Panc1 (cell line): ENCODE data around the gene USP5. TPM values are rescaled to one million over a fixed set of nuclear protein-coding genes. Genes with fewer than 3 reads are reported as not detected.

ENCODE experiments used
- ATAC-seq: fragments of 200-7000 bp; cut with Tn5 transposase; 2 replicates; pipeline ENCODE4 v1.9.1; 2020; ENCODE audit warnings: mild to moderate bottlenecking, moderate library complexity
- BruUV-seq: library from RNA; stranded (reverse); fragments of 400-500 nt; replicated peaks from 2 replicates; lab custom pipeline; 2021; lab: Mats Ljungman, UMichigan
- CTCF ChIA-PET: fragments of 300-600 bp; sonication (Branson Sonifier 250); formaldehyde crosslinking; loops from one replicate; lab custom pipeline; 2022; ENCODE audit warnings: antibody characterized with exemption; lab: Charles Lee
- POLR2A ChIA-PET: fragments of 300-600 bp; sonication (Branson Sonifier 250); formaldehyde crosslinking; loops from one replicate; lab custom pipeline; 2022; ENCODE audit warnings: antibody characterized with exemption; lab: Charles Lee
- DNase-seq: peaks from one replicate; pipeline ENCODE4 v3.0.0-alpha.2; 2010; ENCODE audit warnings: low read depth, low spot score
- H3K27ac ChIP-seq: 2 replicates; pipeline ENCODE4 v1.5.1; 2011; ENCODE audit warnings: mild to moderate bottlenecking, low read length, inconsistent platforms
- H3K27me3 ChIP-seq: fragments of 200-500 bp; sonication (Bioruptor generic); 2 replicates; pipeline ENCODE4 v1.6.0; 2014; ENCODE audit warnings: low read length, inconsistent platforms; ENCODE audit not compliant: control insufficient read depth, insufficient read depth
- H3K36me3 ChIP-seq: fragments of 200-500 bp; sonication (Bioruptor generic); 2 replicates; pipeline ENCODE4 v1.5.1; 2014; ENCODE audit warnings: inconsistent platforms, mild to moderate bottlenecking, low read length, moderate library complexity; ENCODE audit not compliant: control insufficient read depth, insufficient read depth
- H3K4me1 ChIP-seq: 2 replicates; pipeline ENCODE4 v1.5.1; 2011; ENCODE audit warnings: inconsistent platforms, mild to moderate bottlenecking, low read length, moderate library complexity; ENCODE audit not compliant: control insufficient read depth, insufficient read depth
- H3K4me3 ChIP-seq, 2 experiments: 2 replicates each; pipeline ENCODE4 v1.5.1; 2011 to 2012; ENCODE audit warnings: low read depth in 2 of 2, low read length in 2 of 2, mild to moderate bottlenecking in 2 of 2, inconsistent platforms in 1 of 2, moderate library complexity in 1 of 2
- H3K9me3 ChIP-seq: fragments of 200-500 bp; sonication (Bioruptor generic); 2 replicates; pipeline ENCODE4 v1.5.1; 2014; ENCODE audit warnings: low read depth, mild to moderate bottlenecking, inconsistent platforms, low read length, moderate library complexity; ENCODE audit not compliant: control insufficient read depth, insufficient read depth
- CTCF ChIP-seq: fragments of 450-650 bp; IDR thresholded peaks from 2 replicates; pipeline ENCODE4 v1.5.1; 2017; ENCODE audit warnings: mild to moderate bottlenecking
- POLR2AphosphoS5 ChIP-seq: IDR thresholded peaks from 2 replicates; pipeline ENCODE4 v1.6.1; 2012; ENCODE audit warnings: mild to moderate bottlenecking, low read depth, low read length, moderate library complexity
- SIN3A ChIP-seq: IDR thresholded peaks from 2 replicates; pipeline ENCODE4 v1.6.1; 2012; ENCODE audit warnings: low read depth, mild to moderate bottlenecking, low read length, moderate library complexity, borderline replicate concordance; ENCODE audit not compliant: insufficient read depth
- TCF7L2 ChIP-seq: IDR thresholded peaks from 2 replicates; pipeline ENCODE4 v1.6.1; 2011; ENCODE audit warnings: mild to moderate bottlenecking, low read depth, low read length, inconsistent platforms
- in situ Hi-C: cut with HindIII; loops from 2 replicates; pipeline ENCODE4 v1.10.0; 2016; ENCODE audit warnings: low sequenced_read_pairs, low pct_unique_long_range_greater_than_20kb
- intact Hi-C: fragments of 100-400 bp; cut with micrococcal nuclease; formaldehyde crosslinking; loops from one replicate; pipeline ENCODE4 v1.10.0; 2022; ENCODE audit not compliant: unreplicated experiment
- total RNA-seq: library from RNA; stranded (reverse); gene quantifications from one replicate; pipeline ENCODE4 v1.2.1, GENCODE V29; 2021; ENCODE audit not compliant: unreplicated experiment
- TF ChIP-seq, protein P1 (sequence below), 2 experiments: IDR thresholded peaks; 2 replicates each; pipeline ENCODE4 v1.6.1; 2011 to 2012; ENCODE audit warnings: low read depth in 2 of 2, control low read depth in 1 of 2, low read length in 1 of 2, mild to moderate bottlenecking in 1 of 2, moderate library complexity in 1 of 2; ENCODE audit not compliant: insufficient read depth in 1 of 2

USP5 gene
- total RNA-seq, 1 experiment from 2014 or later: 104 TPM

DNA sequence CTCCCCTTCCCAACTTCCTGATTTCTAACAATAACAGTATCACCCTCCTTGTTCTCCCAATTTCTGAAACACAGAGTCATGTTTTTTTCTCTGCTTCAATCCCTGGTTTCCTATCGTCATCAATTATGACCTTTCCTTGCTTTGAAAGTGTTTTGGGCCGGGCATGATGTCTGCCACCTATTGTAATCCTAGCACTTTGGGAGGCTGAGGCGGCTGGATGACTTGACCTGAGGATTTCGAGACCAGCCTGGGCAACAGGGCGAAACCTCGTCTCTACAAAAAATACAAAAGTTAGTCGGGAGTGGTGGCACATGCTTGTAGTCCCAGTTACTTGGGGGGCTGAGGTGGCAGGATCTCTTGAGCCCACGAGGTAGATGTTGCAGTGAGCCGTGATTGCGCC is 42.9 kb upstream of the USP5 start:
- BruUV-seq: no TSS peak
- H3K4me1 ChIP-seq: no peaks in the 10 kb centered on the region
- H3K36me3 ChIP-seq: no peaks in the 10 kb centered on the region
- no peaks in the 10 kb centered on the region for H3K9me3 ChIP-seq
- intact Hi-C loops (no loop called here), in situ Hi-C loops (no loop called here)
- no peaks in the 10 kb centered on the region for H3K27me3 ChIP-seq
- no peak overlapping the region for H3K4me3 ChIP-seq
- CTCF ChIA-PET: no interaction called here
- DNase-seq (no peak), ATAC-seq (no peak)
- no peak for TF ChIP-seq SIN3A
- TF ChIP-seq CTCF: no peak
- TF ChIP-seq, protein P1, sequence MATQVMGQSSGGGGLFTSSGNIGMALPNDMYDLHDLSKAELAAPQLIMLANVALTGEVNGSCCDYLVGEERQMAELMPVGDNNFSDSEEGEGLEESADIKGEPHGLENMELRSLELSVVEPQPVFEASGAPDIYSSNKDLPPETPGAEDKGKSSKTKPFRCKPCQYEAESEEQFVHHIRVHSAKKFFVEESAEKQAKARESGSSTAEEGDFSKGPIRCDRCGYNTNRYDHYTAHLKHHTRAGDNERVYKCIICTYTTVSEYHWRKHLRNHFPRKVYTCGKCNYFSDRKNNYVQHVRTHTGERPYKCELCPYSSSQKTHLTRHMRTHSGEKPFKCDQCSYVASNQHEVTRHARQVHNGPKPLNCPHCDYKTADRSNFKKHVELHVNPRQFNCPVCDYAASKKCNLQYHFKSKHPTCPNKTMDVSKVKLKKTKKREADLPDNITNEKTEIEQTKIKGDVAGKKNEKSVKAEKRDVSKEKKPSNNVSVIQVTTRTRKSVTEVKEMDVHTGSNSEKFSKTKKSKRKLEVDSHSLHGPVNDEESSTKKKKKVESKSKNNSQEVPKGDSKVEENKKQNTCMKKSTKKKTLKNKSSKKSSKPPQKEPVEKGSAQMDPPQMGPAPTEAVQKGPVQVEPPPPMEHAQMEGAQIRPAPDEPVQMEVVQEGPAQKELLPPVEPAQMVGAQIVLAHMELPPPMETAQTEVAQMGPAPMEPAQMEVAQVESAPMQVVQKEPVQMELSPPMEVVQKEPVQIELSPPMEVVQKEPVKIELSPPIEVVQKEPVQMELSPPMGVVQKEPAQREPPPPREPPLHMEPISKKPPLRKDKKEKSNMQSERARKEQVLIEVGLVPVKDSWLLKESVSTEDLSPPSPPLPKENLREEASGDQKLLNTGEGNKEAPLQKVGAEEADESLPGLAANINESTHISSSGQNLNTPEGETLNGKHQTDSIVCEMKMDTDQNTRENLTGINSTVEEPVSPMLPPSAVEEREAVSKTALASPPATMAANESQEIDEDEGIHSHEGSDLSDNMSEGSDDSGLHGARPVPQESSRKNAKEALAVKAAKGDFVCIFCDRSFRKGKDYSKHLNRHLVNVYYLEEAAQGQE (IDR thresholded peaks at IDR 0.05; ENCODE audit: insufficient read depth in 1 of 2, low read depth in 2 of 2, low read length in 1 of 2): no peak
- no peak for TF ChIP-seq POLR2AphosphoS5
- no peak for TF ChIP-seq TCF7L2
- no peak overlapping the region for H3K27ac ChIP-seq
- POLR2A ChIA-PET: no interaction called here

DNA sequence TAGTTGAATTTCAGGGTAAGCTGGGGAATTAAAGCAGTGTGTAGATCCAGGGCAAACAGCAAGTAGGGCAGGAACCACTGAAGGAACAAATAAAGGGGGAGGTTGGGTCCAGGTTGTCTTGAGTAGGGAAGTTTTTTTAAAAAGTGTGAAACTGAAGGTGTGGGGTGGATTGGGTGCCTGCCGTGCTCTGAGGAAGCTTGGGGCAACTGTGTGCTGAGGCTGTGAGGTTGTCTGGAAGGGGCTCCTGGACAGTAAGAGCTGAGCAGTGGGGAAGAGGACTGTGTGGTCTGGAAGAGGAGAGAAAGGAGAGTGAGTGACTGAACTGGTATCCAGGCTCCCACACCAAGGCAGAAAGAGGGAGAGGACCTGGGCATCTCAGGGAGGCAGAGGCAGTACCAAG is 41.2 kb upstream of the USP5 start:
- Histone ChIP-seq H3K4me3 (no peak overlapping the region), H3K4me1 (no peaks in the 10 kb centered on the region), H3K9me3 (no peaks in the 10 kb centered on the region), H3K27ac (no peak overlapping the region), H3K27me3 (no peaks in the 10 kb centered on the region), H3K36me3 (no peaks in the 10 kb centered on the region)
- BruUV-seq: no TSS peak
- ATAC-seq (no peak), DNase-seq (no peak)
- intact Hi-C loops (no loop called here), in situ Hi-C loops (no loop called here)
- no peak for TF ChIP-seq SIN3A
- TF ChIP-seq CTCF: no peak
- no peak for TF ChIP-seq TCF7L2
- TF ChIP-seq, protein P1 (IDR thresholded peaks at IDR 0.05; ENCODE audit: insufficient read depth in 1 of 2, low read depth in 2 of 2, low read length in 1 of 2): no peak
- no peak for TF ChIP-seq POLR2AphosphoS5
- CTCF ChIA-PET: no interaction called here
- POLR2A ChIA-PET: interaction anchor here (0.7 kb wide), 1 partner anchor 205 kb away, joined by 14 read pairs; no protein-coding TSS in a partner anchor
